ENCODE measurements around the gene PARVB. TPM values are rescaled to one million over a fixed set of nuclear protein-coding genes. Genes with fewer than 3 reads are reported as not detected.

Gene PARVB
- polyA plus RNA-seq, 1 experiment = 65.8 TPM

- no peak for TF ChIP-seq CTCF (IDR thresholded peaks at IDR 0.05; ENCODE audit: insufficient read depth, low read depth, low read length)
- Histone ChIP-seq H3K27me3 (ENCODE audit: control insufficient read depth, insufficient read depth, low read length) (no peaks in the 10 kb centered on the region), H3K36me3 (ENCODE audit: control insufficient read depth, insufficient read depth, low read length) (peaks cover 7% of the 10 kb centered on the region), H3K4me3 (ENCODE audit: low read depth, low read length) (no peak overlapping the region)
- CTCF ChIA-PET = no interaction called here
- POLR2A ChIA-PET = no interaction called here
- no peak for DNase-seq (ENCODE audit: low read depth)
These were observed 135.7 kb downstream of the PARVB start for GRCh38 chr22:44159811-44160210.

- CTCF ChIA-PET = no interaction called here
- DNase-seq (ENCODE audit: low read depth) = no peak
- POLR2A ChIA-PET = no interaction called here
- TF ChIP-seq CTCF (IDR thresholded peaks at IDR 0.05; ENCODE audit: insufficient read depth, low read depth, low read length) = no peak
- H3K27me3 ChIP-seq (ENCODE audit: control insufficient read depth, insufficient read depth, low read length) = no peaks in the 10 kb centered on the region
- peaks cover 9% of the 10 kb centered on the region for H3K36me3 ChIP-seq (ENCODE audit: control insufficient read depth, insufficient read depth, low read length)
- no peak overlapping the region for H3K4me3 ChIP-seq (ENCODE audit: low read depth, low read length)
These were observed 136.3 kb downstream of the PARVB start for GRCh38 chr22:44160421-44160820.

GRCh38 chr22:44161673-44162072 is 137.6 kb downstream of the PARVB start:
- Histone ChIP-seq H3K27me3 (ENCODE audit: control insufficient read depth, insufficient read depth, low read length) (no peaks in the 10 kb centered on the region), H3K36me3 (ENCODE audit: control insufficient read depth, insufficient read depth, low read length) (peaks cover 6% of the 10 kb centered on the region), H3K4me3 (ENCODE audit: low read depth, low read length) (no peak overlapping the region)
- no peak for TF ChIP-seq CTCF (IDR thresholded peaks at IDR 0.05; ENCODE audit: insufficient read depth, low read depth, low read length)
- CTCF ChIA-PET = interaction anchor here (1.0 kb wide), 1 partner anchor 9 kb away, joined by 3 read pairs; no protein-coding TSS in a partner anchor
- DNase-seq (ENCODE audit: low read depth) = no peak
- POLR2A ChIA-PET = no interaction called here

GRCh38 chr22:44162960-44163359 is 138.9 kb downstream of the PARVB start:
- no peak for DNase-seq (ENCODE audit: low read depth)
- Histone ChIP-seq H3K4me3 (ENCODE audit: low read depth, low read length) (no peak overlapping the region), H3K27me3 (ENCODE audit: control insufficient read depth, insufficient read depth, low read length) (no peaks in the 10 kb centered on the region), H3K36me3 (ENCODE audit: control insufficient read depth, insufficient read depth, low read length) (peaks cover 5% of the 10 kb centered on the region)
- ChIA-PET CTCF (no interaction called here), POLR2A (no interaction called here)
- no peak for TF ChIP-seq CTCF (IDR thresholded peaks at IDR 0.05; ENCODE audit: insufficient read depth, low read depth, low read length)

GRCh38 chr22:44163536-44163935 is 139.4 kb downstream of the PARVB start:
- CTCF ChIA-PET = no interaction called here
- DNase-seq (ENCODE audit: low read depth) = no peak
- no peak for TF ChIP-seq CTCF (IDR thresholded peaks at IDR 0.05; ENCODE audit: insufficient read depth, low read depth, low read length)
- no peaks in the 10 kb centered on the region for H3K27me3 ChIP-seq (ENCODE audit: control insufficient read depth, insufficient read depth, low read length)
- POLR2A ChIA-PET = no interaction called here
- H3K4me3 ChIP-seq (ENCODE audit: low read depth, low read length) = no peak overlapping the region
- peaks cover 5% of the 10 kb centered on the region for H3K36me3 ChIP-seq (ENCODE audit: control insufficient read depth, insufficient read depth, low read length)

Measured in BJ (cell line).